Measurements from ENCODE around the gene CRYL1.

Gene CRYL1

DNA sequence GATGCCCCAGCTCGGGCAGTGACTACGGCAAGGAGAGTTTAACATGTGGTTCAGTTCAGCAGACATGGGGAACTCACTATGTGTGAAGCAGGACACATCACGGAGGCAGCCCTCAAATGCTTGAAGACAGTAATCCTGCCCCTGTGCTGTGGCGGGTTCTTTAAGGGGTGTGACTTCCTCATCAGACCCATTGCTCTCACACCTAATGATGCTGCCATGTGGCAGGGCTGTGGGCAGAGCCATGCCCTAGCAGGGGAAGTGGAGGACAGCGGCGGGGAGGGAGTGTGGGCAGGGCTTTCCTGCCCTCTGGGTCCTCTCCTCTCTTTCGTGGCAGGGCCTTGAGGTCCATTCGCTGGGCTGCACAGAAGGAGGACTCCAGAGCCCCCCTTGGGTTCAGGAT lies 162.5 kb downstream of the CRYL1 start:
- no peak overlapping the region for H3K9ac ChIP-seq (ENCODE audit: low read depth, low read length)
- no peak overlapping the region for H3K4me3 ChIP-seq (ENCODE audit: low read length)
- no peaks in the 10 kb centered on the region for H3K36me3 ChIP-seq (ENCODE audit: insufficient read depth, low read length)
- peaks cover 60% of the 10 kb centered on the region for H3K27me3 ChIP-seq (ENCODE audit: insufficient read depth, low read length)
- H3K9me3 ChIP-seq (ENCODE audit: insufficient read depth, low read depth, low read length), result no peaks in the 10 kb centered on the region
- H3K27ac ChIP-seq (ENCODE audit: low read depth, low read length), result no peak overlapping the region
- 92% methylated on average over 8 of the region's 8 CpGs for WGBS
- H3K4me1 ChIP-seq (ENCODE audit: insufficient read depth, low read length), result no peaks in the 10 kb centered on the region

DNA sequence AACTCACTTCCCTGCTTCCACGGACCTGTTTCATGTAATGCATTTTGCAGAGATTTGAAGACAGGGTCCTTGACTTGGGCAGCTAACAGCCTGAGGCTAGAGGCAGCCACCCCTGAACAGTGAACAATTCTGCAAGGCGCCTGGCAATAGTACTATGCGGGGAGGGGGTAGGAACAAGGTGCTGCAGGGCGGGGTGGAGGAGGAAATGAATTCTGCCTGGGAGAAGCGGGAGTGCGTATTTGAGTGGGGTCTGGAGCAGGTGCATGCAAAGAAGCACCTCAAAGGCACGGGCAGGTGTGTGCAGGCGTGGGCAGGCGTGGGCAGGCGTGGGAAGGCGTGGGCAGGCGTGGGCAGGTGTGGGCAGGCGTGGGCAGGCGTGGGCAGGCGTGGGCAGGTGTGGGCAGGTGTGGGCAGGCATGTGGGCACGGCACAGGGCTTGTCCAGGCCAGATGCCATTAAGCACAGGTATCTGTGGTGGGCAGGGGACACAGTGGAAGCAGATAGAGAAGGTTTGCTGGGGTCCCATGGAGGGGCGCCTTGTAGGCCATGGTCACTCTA lies 163.1 kb downstream of the CRYL1 start:
- 83% methylated on average over 17 of the region's 17 CpGs for WGBS
- no peak overlapping the region for H3K4me3 ChIP-seq (ENCODE audit: low read length)
- H3K27ac ChIP-seq (ENCODE audit: low read depth, low read length), result no peak overlapping the region
- peaks cover 60% of the 10 kb centered on the region for H3K27me3 ChIP-seq (ENCODE audit: insufficient read depth, low read length)
- H3K9me3 ChIP-seq (ENCODE audit: insufficient read depth, low read depth, low read length), result no peaks in the 10 kb centered on the region
- H3K4me1 ChIP-seq (ENCODE audit: insufficient read depth, low read length), result no peaks in the 10 kb centered on the region
- H3K36me3 ChIP-seq (ENCODE audit: insufficient read depth, low read length), result no peaks in the 10 kb centered on the region
- no peak overlapping the region for H3K9ac ChIP-seq (ENCODE audit: low read depth, low read length)

- Histone ChIP-seq H3K4me1 (ENCODE audit: insufficient read depth, low read length) (no peaks in the 10 kb centered on the region), H3K9ac (ENCODE audit: low read depth, low read length) (no peak overlapping the region), H3K27me3 (ENCODE audit: insufficient read depth, low read length) (peaks cover 58% of the 10 kb centered on the region), H3K36me3 (ENCODE audit: insufficient read depth, low read length) (no peaks in the 10 kb centered on the region), H3K27ac (ENCODE audit: low read depth, low read length) (no peak overlapping the region), H3K9me3 (ENCODE audit: insufficient read depth, low read depth, low read length) (no peaks in the 10 kb centered on the region), H3K4me3 (ENCODE audit: low read length) (no peak overlapping the region)
- WGBS, result 90% methylated on average over 5 of the region's 5 CpGs
Measured at GRCh38 chr13:20360835-20361412, 164.7 kb downstream of the CRYL1 start.

DNA sequence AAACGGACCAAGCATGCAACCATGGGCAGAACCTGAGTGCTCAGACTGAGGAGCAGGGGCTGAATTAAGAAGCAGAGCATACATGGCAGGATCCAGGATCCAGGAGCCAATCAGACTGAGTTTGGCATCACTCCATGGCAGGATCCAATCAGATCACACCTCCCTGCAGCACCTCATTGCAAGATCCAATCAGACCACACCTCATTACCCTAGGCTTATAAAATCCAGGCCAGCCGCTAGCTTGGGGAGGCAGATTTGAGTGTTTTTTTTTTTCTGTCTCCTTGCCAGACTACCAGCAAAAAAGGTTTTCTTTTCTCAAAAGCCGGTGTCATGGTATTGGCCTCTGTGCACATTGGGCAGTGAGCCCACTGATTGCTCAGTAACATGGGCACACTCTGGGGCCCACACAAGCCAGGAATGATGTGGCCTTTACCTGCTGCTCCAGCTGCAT lies 165.6 kb downstream of the CRYL1 start:
- peaks cover 56% of the 10 kb centered on the region for H3K27me3 ChIP-seq (ENCODE audit: insufficient read depth, low read length)
- H3K9ac ChIP-seq (ENCODE audit: low read depth, low read length), result no peak overlapping the region
- no peak overlapping the region for H3K27ac ChIP-seq (ENCODE audit: low read depth, low read length)
- H3K9me3 ChIP-seq (ENCODE audit: insufficient read depth, low read depth, low read length), result no peaks in the 10 kb centered on the region
- H3K4me1 ChIP-seq (ENCODE audit: insufficient read depth, low read length), result no peaks in the 10 kb centered on the region
- no peaks in the 10 kb centered on the region for H3K36me3 ChIP-seq (ENCODE audit: insufficient read depth, low read length)
- H3K4me3 ChIP-seq (ENCODE audit: low read length), result no peak overlapping the region
- WGBS, result 96% methylated on average over 3 of the region's 3 CpGs

DNA sequence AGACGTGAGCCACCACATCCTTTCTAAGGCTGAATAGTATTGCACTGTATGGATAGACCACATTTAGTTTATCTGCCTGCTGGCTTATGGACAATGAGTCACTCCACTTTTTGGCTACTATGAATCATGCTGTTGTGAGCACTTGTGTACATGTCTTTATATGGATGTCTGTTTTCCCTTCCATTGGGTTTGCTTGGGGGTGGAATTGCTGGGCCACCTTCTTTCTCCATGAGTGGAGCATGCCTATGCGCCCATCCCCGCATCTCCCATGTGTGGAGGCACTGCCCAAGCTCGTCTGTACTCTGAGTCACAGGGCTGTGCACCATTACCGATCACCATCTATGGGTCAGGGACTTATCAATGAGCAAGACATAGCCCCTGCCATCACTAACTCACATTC lies 166.3 kb downstream of the CRYL1 start:
- WGBS, result 92% methylated on average over 5 of the region's 5 CpGs

GRCh38 chr13:20358022-20358421 lies 167.6 kb downstream of the CRYL1 start:
- Histone ChIP-seq H3K36me3 (ENCODE audit: insufficient read depth, low read length) (no peaks in the 10 kb centered on the region), H3K27ac (ENCODE audit: low read depth, low read length) (no peak overlapping the region), H3K9ac (ENCODE audit: low read depth, low read length) (no peak overlapping the region), H3K4me3 (ENCODE audit: low read length) (no peak overlapping the region), H3K27me3 (ENCODE audit: insufficient read depth, low read length) (peaks cover 35% of the 10 kb centered on the region), H3K4me1 (ENCODE audit: insufficient read depth, low read length) (no peaks in the 10 kb centered on the region), H3K9me3 (ENCODE audit: insufficient read depth, low read depth, low read length) (no peaks in the 10 kb centered on the region)
- WGBS, result 91% methylated on average over 8 of the region's 8 CpGs

More for the DNA sequence above, 166.3 kb downstream of the CRYL1 start:
- Histone ChIP-seq H3K4me3 (ENCODE audit: low read length) (no peak overlapping the region), H3K9me3 (ENCODE audit: insufficient read depth, low read depth, low read length) (no peaks in the 10 kb centered on the region), H3K4me1 (ENCODE audit: insufficient read depth, low read length) (no peaks in the 10 kb centered on the region), H3K9ac (ENCODE audit: low read depth, low read length) (no peak overlapping the region), H3K36me3 (ENCODE audit: insufficient read depth, low read length) (no peaks in the 10 kb centered on the region), H3K27ac (ENCODE audit: low read depth, low read length) (no peak overlapping the region), H3K27me3 (ENCODE audit: insufficient read depth, low read length) (peaks cover 49% of the 10 kb centered on the region)

- Histone ChIP-seq H3K4me1 (ENCODE audit: insufficient read depth, low read length) (no peaks in the 10 kb centered on the region), H3K9me3 (ENCODE audit: insufficient read depth, low read depth, low read length) (no peaks in the 10 kb centered on the region), H3K36me3 (ENCODE audit: insufficient read depth, low read length) (no peaks in the 10 kb centered on the region), H3K27ac (ENCODE audit: low read depth, low read length) (no peak overlapping the region), H3K9ac (ENCODE audit: low read depth, low read length) (no peak overlapping the region), H3K4me3 (ENCODE audit: low read length) (no peak overlapping the region), H3K27me3 (ENCODE audit: insufficient read depth, low read length) (peaks cover 23% of the 10 kb centered on the region)
- WGBS, result 92% methylated on average over 7 of the region's 7 CpGs
Measured at GRCh38 chr13:20356444-20356843, 169.2 kb downstream of the CRYL1 start.

DNA sequence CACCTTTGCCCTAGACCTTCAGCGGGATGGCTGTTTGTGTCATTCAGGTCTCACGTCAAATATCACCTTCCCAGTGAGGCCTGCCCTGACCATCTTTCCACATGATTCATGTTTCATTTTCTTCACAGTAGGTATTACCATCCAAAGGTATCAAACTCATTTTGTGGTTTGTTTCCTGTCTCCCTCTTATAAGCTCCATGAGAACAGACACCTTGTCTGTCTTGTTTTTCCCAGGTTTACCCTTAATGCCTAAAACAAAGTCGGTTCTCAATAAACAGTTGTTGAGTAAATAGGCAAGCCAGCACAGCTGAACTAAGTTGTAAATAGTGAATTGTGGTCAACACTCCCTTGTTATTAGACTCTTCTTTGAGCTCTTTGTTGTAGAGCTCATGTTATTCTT lies 170.9 kb downstream of the CRYL1 start:
- H3K9ac ChIP-seq (ENCODE audit: low read depth, low read length), result no peak overlapping the region
- H3K27ac ChIP-seq (ENCODE audit: low read depth, low read length), result no peak overlapping the region
- peaks cover 6% of the 10 kb centered on the region for H3K27me3 ChIP-seq (ENCODE audit: insufficient read depth, low read length)
- H3K36me3 ChIP-seq (ENCODE audit: insufficient read depth, low read length), result no peaks in the 10 kb centered on the region
- 92% methylated on average over 3 of the region's 3 CpGs for WGBS
- no peaks in the 10 kb centered on the region for H3K9me3 ChIP-seq (ENCODE audit: insufficient read depth, low read depth, low read length)
- peaks cover 8% of the 10 kb centered on the region; the same call in 1 of the 2 replicates for H3K4me1 ChIP-seq (ENCODE audit: insufficient read depth, low read length)
- H3K4me3 ChIP-seq (ENCODE audit: low read length), result no peak overlapping the region

- H3K4me1 ChIP-seq (ENCODE audit: insufficient read depth, low read length), result peaks cover 12% of the 10 kb centered on the region; the same call in 1 of the 2 replicates
- no peaks in the 10 kb centered on the region for H3K9me3 ChIP-seq (ENCODE audit: insufficient read depth, low read depth, low read length)
- no peaks in the 10 kb centered on the region for H3K36me3 ChIP-seq (ENCODE audit: insufficient read depth, low read length)
- H3K27me3 ChIP-seq (ENCODE audit: insufficient read depth, low read length), result no peaks in the 10 kb centered on the region
- H3K27ac ChIP-seq (ENCODE audit: low read depth, low read length), result no peak overlapping the region
- H3K9ac ChIP-seq (ENCODE audit: low read depth, low read length), result no peak overlapping the region
- WGBS, result 90% methylated on average over 1 of the region's 2 CpGs
- H3K4me3 ChIP-seq (ENCODE audit: low read length), result no peak overlapping the region
Measured at GRCh38 chr13:20353973-20354372, 171.7 kb downstream of the CRYL1 start.
